SK-N-SH (cell line): Measurements from ENCODE around the gene CTCF. TPM values are rescaled to one million over a fixed set of nuclear protein-coding genes. Genes with fewer than 3 reads are reported as not detected.

ENCODE experiments used
- CTCF ChIA-PET: fragments of 300-600, 350-600 bp; formaldehyde crosslinking; extraction: SDS; loops from one replicate; lab custom pipeline; 2021; lab: Yijun Ruan, JAX
- POLR2A ChIA-PET: fragments of 350-600 bp; sonication (Branson Sonifier 250); formaldehyde crosslinking; extraction: SDS; loops from one replicate; lab custom pipeline; 2020; ENCODE audit warnings: antibody characterized with exemption, inconsistent platforms; lab: Yijun Ruan, JAX
- DNase-seq: peaks from one replicate; pipeline ENCODE4 v3.0.0; 2012
- H2AFZ ChIP-seq: fragments of 200-600 bp; sonication (generic); 2 replicates; pipeline ENCODE4 v1.8.1; 2016; ENCODE audit warnings: antibody characterized with exemption, mild to moderate bottlenecking, low read depth
- H3F3A ChIP-seq: fragments of 200-600 bp; sonication (generic); replicated peaks from 2 replicates; pipeline ENCODE3; 2016; ENCODE audit warnings: antibody characterized with exemption, mild to moderate bottlenecking; ENCODE audit not compliant: insufficient read depth
- H3K27ac ChIP-seq, 2 experiments: fragments of 200-500 bp in 1 of 2; fragments of 200-600 bp in 1 of 2; sonication (Bioruptor generic) in 1 of 2; sonication (generic), shearing (Covaris generic) in 1 of 2; 2 replicates each; pipeline versions ENCODE4 v1.5.1 to v1.6.1; 2014 to 2016; ENCODE audit warnings: low read depth in 2 of 2, inconsistent platforms in 1 of 2, low read length in 1 of 2, mild to moderate bottlenecking in 1 of 2, mixed read lengths in 1 of 2
- H3K27me3 ChIP-seq: fragments of 200-600 bp; sonication (generic), shearing (Covaris generic); 2 replicates; pipeline ENCODE4 v1.6.1; 2016; ENCODE audit warnings: mixed run types; ENCODE audit not compliant: insufficient read depth
- H3K36me3 ChIP-seq, 2 experiments: fragments of 200-500 bp in 1 of 2; fragments of 200-600 bp in 1 of 2; sonication (Bioruptor generic) in 1 of 2; sonication (generic) in 1 of 2; replicated peaks in 1 of 2; 2 replicates each; pipeline versions ENCODE3 to v1.5.1; 2014 to 2016; ENCODE audit warnings: low read length in 1 of 2, mild to moderate bottlenecking in 1 of 2; ENCODE audit not compliant: insufficient read depth in 2 of 2, control insufficient read depth in 1 of 2
- H3K4me1 ChIP-seq, 2 experiments: fragments of 200-500 bp in 1 of 2; fragments of 200-600 bp in 1 of 2; sonication (Bioruptor generic) in 1 of 2; sonication (generic), shearing (Covaris generic) in 1 of 2; 2 replicates each; pipeline versions ENCODE4 v1.5.1 to v1.6.1; 2014 to 2016; ENCODE audit warnings: low read depth in 1 of 2, low read length in 1 of 2, mixed run types in 1 of 2; ENCODE audit not compliant: insufficient read depth in 2 of 2, control insufficient read depth in 1 of 2
- H3K4me2 ChIP-seq: fragments of 200-600 bp; sonication (generic), shearing (Covaris generic); 2 replicates; pipeline ENCODE4 v1.6.1; 2017; ENCODE audit warnings: mixed run types
- H3K4me3 ChIP-seq, 2 experiments: fragments of 200-500 bp in 1 of 2; fragments of 200-600 bp in 1 of 2; sonication (Bioruptor generic) in 1 of 2; sonication (generic), shearing (Covaris generic) in 1 of 2; 2 replicates each; pipeline versions ENCODE4 v1.5.1 to v1.8.1; 2014 to 2016; ENCODE audit warnings: low read depth in 2 of 2, inconsistent platforms in 1 of 2, low read length in 1 of 2, mild to moderate bottlenecking in 1 of 2, mixed read lengths in 1 of 2, moderate library complexity in 1 of 2
- H3K79me2 ChIP-seq: fragments of 200-600 bp; sonication (generic); 2 replicates; pipeline ENCODE4 v1.8.1; 2017; ENCODE audit warnings: mild to moderate bottlenecking; ENCODE audit not compliant: insufficient read depth
- H3K9ac ChIP-seq: fragments of 200-600 bp; sonication (generic); 2 replicates; pipeline ENCODE4 v1.6.1; 2017; ENCODE audit warnings: mixed run types
- H3K9me2 ChIP-seq: fragments of 200-600 bp; sonication (generic); 2 replicates; pipeline ENCODE4 v1.6.1; 2017; ENCODE audit warnings: mixed run types
- H3K9me3 ChIP-seq: fragments of 200-600 bp; sonication (generic); 2 replicates; pipeline ENCODE4 v1.6.1; 2017; ENCODE audit warnings: mixed run types, mild to moderate bottlenecking, moderate library complexity
- H4K20me1 ChIP-seq: fragments of 200-600 bp; sonication (generic); 2 replicates; pipeline ENCODE4 v1.6.1; 2017; ENCODE audit warnings: mild to moderate bottlenecking, mixed run types; ENCODE audit not compliant: insufficient read depth
- ELF1 ChIP-seq: IDR thresholded peaks from 2 replicates; pipeline ENCODE4 v1.4.0; 2012
- EP300 ChIP-seq, 2 experiments: IDR thresholded peaks; 2 replicates each; pipeline versions ENCODE4 v1.4.0 to v1.6.1; 2012; ENCODE audit warnings: borderline replicate concordance in 1 of 2, low read depth in 1 of 2, low read length in 1 of 2
- EZH2phosphoT487 ChIP-seq: fragments of 200-600 bp; sonication (generic); IDR thresholded peaks from 2 replicates; pipeline ENCODE4 v1.6.1; 2017; ENCODE audit warnings: low read depth, mixed run types, mild to moderate bottlenecking, antibody characterized with exemption, moderate library complexity, borderline replicate concordance
- FOSL2 ChIP-seq: IDR thresholded peaks from 2 replicates; pipeline ENCODE4 v1.4.0; 2012; ENCODE audit warnings: low read depth, mild to moderate bottlenecking, moderate library complexity, borderline replicate concordance
- FOXM1 ChIP-seq: IDR thresholded peaks from 2 replicates; pipeline ENCODE4 v1.4.0; 2012; ENCODE audit warnings: low read depth, mild to moderate bottlenecking
- GABPA ChIP-seq: IDR thresholded peaks from 2 replicates; pipeline ENCODE4 v1.4.0; 2012; ENCODE audit warnings: low read depth, mild to moderate bottlenecking
- GATA2 ChIP-seq: sonication (generic); formaldehyde crosslinking; IDR thresholded peaks from 2 replicates; pipeline ENCODE4 v1.5.0; 2020; ENCODE audit warnings: mild to moderate bottlenecking, missing genetic modification reagents
- MEF2A ChIP-seq: IDR thresholded peaks from 2 replicates; pipeline ENCODE4 v1.4.0; 2012; ENCODE audit warnings: low read depth, borderline replicate concordance
- MXI1 ChIP-seq: IDR thresholded peaks from 2 replicates; pipeline ENCODE4 v1.6.1; 2012; ENCODE audit warnings: mild to moderate bottlenecking, low read depth, low read length, improper control_type of control experiment
- NFIC ChIP-seq: IDR thresholded peaks from 2 replicates; pipeline ENCODE4 v1.4.0; 2012; ENCODE audit warnings: borderline replicate concordance
- POLR2AphosphoS5 ChIP-seq: IDR thresholded peaks from 2 replicates; pipeline ENCODE4 v1.6.1; 2012; ENCODE audit warnings: low read depth, low read length
- RAD21 ChIP-seq: IDR thresholded peaks from 2 replicates; pipeline ENCODE4 v1.6.1; 2012; ENCODE audit warnings: mild to moderate bottlenecking, low read length
- RFX5 ChIP-seq: IDR thresholded peaks from 2 replicates; pipeline ENCODE4 v1.6.1; 2012; ENCODE audit warnings: mild to moderate bottlenecking, improper control_type of control experiment, low read length
- TAF1 ChIP-seq: IDR thresholded peaks from 2 replicates; pipeline ENCODE4 v1.6.1; 2012; ENCODE audit warnings: low read depth, mild to moderate bottlenecking, low read length, moderate library complexity, borderline replicate concordance
- TEAD4 ChIP-seq: IDR thresholded peaks from 2 replicates; pipeline ENCODE4 v1.4.0; 2012; ENCODE audit warnings: mild to moderate bottlenecking, borderline replicate concordance; ENCODE audit not compliant: insufficient read depth
- YY1 ChIP-seq: IDR thresholded peaks from 2 replicates; pipeline ENCODE4 v1.4.0; 2012; ENCODE audit warnings: low read depth, mild to moderate bottlenecking
- WGBS: methylation state at CpG from one replicate; pipeline ENCODE4 v1.1.6; 2017; ENCODE audit warnings: low lambda C conversion rate; 5-methylcytosine and 5-hydroxymethylcytosine counted together
- polyA plus RNA-seq, 3 experiments: library from polyadenylated mRNA; depleted of rRNA; stranded (reverse); fragments of >200 nt; gene quantifications; 2 replicates each; pipeline ENCODE4 v1.2.3, GENCODE V29; 2012
- TF ChIP-seq, protein P1 (sequence below): IDR thresholded peaks from 2 replicates; pipeline ENCODE4 v1.6.1; 2012; ENCODE audit warnings: mild to moderate bottlenecking, low read depth, low read length, moderate library complexity
- TF ChIP-seq, protein P2 (sequence below): IDR thresholded peaks from 2 replicates; pipeline ENCODE4 v1.4.0; 2012; ENCODE audit warnings: low read depth, borderline replicate concordance
- TF ChIP-seq, protein P3 (sequence below): fragments of 150-350 bp; IDR thresholded peaks from 2 replicates; pipeline ENCODE4 v1.6.1; 2017; ENCODE audit warnings: antibody characterized with exemption, low read length, low read depth, borderline replicate concordance
- TF ChIP-seq, protein P4 (sequence below): fragments of 200-600 bp; sonication (generic); IDR thresholded peaks from 2 replicates; pipeline ENCODE4 v1.6.1; 2017; ENCODE audit warnings: antibody characterized with exemption, mild to moderate bottlenecking, moderate library complexity

CTCF gene
- polyA plus RNA-seq, 1 of the 3 experiments (the other 2 are of a cell fraction), result 19.6 TPM

DNA sequence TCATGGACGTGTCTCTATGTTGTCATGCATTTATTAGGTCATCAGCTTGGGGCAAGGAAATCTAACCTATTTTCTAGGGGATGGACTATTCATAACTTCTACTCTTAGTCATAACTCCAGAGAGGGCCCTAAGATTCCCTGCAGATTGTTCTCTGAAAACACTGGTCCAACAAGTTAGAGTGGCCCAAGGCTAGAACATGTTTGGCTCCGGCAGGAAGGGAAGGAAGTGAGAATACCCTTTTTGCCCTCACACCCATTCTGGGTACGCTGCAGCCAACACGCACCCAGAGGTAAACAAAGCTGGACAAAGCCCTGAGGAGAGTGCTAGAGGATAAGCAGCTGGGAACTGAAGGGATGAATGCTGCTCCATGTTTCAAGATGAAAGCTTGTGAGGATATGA lies 114.2 kb downstream of the CTCF start:
- POLR2A ChIA-PET, result no interaction called here
- H3K9me3 ChIP-seq, result no peaks in the 10 kb centered on the region
- H3K27me3 ChIP-seq, result no peaks in the 10 kb centered on the region
- H3K9me2 ChIP-seq, result no peaks in the 10 kb centered on the region
- H3F3A ChIP-seq, result no peaks in the 10 kb centered on the region
- no peak overlapping the region for H3K4me3 ChIP-seq
- peaks cover 5 to 10% of the 10 kb centered on the region in 2 experiments for H3K36me3 ChIP-seq
- H3K4me2 ChIP-seq, result no peak overlapping the region
- no peak overlapping the region for H3K9ac ChIP-seq
- WGBS, result 95% methylated on average over 4 of the region's 4 CpGs
- H3K27ac ChIP-seq, result no peak overlapping the region
- TF ChIP-seq YY1 (no peak), EZH2phosphoT487 (no peak), FOXM1 (no peak), RFX5 (no peak), TAF1 (no peak), GABPA (no peak), EP300 (IDR thresholded peaks at IDR 0.05; ENCODE audit: borderline replicate concordance in 1 of 2, low read depth in 1 of 2, low read length in 1 of 2) (no peak), TEAD4 (no peak)
- TF ChIP-seq, all 33 proteins: peak for 0
- H2AFZ ChIP-seq, result no peak overlapping the region
- H3K4me1 ChIP-seq, result peaks cover 15 to 26% of the 10 kb centered on the region in 2 experiments; a peak in 2 of 4 replicates
- H3K79me2 ChIP-seq, result no peaks in the 10 kb centered on the region
- CTCF ChIA-PET, result interaction anchor here (1.0 to 1.3 kb wide), 3 partner anchors 8 to 155 kb away, joined by 3 to 6 read pairs (median 3); no protein-coding TSS in a partner anchor
- no peaks in the 10 kb centered on the region for H4K20me1 ChIP-seq
- no peak for DNase-seq

GRCh38 chr16:67676939-67677338 lies 114.6 kb downstream of the CTCF start:
- Histone ChIP-seq H3K9me2 (no peaks in the 10 kb centered on the region), H3K27me3 (no peaks in the 10 kb centered on the region), H3K4me1 (peaks cover 15 to 26% of the 10 kb centered on the region in 2 experiments; a peak in 2 of 4 replicates), H2AFZ (no peak overlapping the region), H4K20me1 (no peaks in the 10 kb centered on the region), H3K9me3 (no peaks in the 10 kb centered on the region), H3K36me3 (peaks cover 5 to 10% of the 10 kb centered on the region in 2 experiments), H3K4me2 (no peak overlapping the region), H3K27ac (no peak overlapping the region), H3F3A (no peaks in the 10 kb centered on the region), H3K79me2 (no peaks in the 10 kb centered on the region), H3K4me3 (no peak overlapping the region), H3K9ac (no peak overlapping the region)
- 96% methylated on average over 8 of the region's 8 CpGs for WGBS
- no peak for DNase-seq
- CTCF ChIA-PET, result interaction anchor here (1.0 to 1.3 kb wide), 3 partner anchors 9 to 156 kb away, joined by 3 to 6 read pairs (median 3); no protein-coding TSS in a partner anchor
- POLR2A ChIA-PET, result no interaction called here
- TF ChIP-seq GATA2 (CRISPR knock-in tag) (no peak), FOSL2 (no peak), RAD21 (no peak), MXI1 (no peak), TEAD4 (no peak), MEF2A (no peak), EP300 (IDR thresholded peaks at IDR 0.05; ENCODE audit: borderline replicate concordance in 1 of 2, low read depth in 1 of 2, low read length in 1 of 2) (no peak), RFX5 (no peak), ELF1 (no peak), POLR2AphosphoS5 (no peak), NFIC (no peak), FOXM1 (no peak)
- TF ChIP-seq, protein P1, sequence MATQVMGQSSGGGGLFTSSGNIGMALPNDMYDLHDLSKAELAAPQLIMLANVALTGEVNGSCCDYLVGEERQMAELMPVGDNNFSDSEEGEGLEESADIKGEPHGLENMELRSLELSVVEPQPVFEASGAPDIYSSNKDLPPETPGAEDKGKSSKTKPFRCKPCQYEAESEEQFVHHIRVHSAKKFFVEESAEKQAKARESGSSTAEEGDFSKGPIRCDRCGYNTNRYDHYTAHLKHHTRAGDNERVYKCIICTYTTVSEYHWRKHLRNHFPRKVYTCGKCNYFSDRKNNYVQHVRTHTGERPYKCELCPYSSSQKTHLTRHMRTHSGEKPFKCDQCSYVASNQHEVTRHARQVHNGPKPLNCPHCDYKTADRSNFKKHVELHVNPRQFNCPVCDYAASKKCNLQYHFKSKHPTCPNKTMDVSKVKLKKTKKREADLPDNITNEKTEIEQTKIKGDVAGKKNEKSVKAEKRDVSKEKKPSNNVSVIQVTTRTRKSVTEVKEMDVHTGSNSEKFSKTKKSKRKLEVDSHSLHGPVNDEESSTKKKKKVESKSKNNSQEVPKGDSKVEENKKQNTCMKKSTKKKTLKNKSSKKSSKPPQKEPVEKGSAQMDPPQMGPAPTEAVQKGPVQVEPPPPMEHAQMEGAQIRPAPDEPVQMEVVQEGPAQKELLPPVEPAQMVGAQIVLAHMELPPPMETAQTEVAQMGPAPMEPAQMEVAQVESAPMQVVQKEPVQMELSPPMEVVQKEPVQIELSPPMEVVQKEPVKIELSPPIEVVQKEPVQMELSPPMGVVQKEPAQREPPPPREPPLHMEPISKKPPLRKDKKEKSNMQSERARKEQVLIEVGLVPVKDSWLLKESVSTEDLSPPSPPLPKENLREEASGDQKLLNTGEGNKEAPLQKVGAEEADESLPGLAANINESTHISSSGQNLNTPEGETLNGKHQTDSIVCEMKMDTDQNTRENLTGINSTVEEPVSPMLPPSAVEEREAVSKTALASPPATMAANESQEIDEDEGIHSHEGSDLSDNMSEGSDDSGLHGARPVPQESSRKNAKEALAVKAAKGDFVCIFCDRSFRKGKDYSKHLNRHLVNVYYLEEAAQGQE, result no peak
- TF ChIP-seq, protein P2, sequence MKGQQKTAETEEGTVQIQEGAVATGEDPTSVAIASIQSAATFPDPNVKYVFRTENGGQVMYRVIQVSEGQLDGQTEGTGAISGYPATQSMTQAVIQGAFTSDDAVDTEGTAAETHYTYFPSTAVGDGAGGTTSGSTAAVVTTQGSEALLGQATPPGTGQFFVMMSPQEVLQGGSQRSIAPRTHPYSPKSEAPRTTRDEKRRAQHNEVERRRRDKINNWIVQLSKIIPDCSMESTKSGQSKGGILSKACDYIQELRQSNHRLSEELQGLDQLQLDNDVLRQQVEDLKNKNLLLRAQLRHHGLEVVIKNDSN, result no peak
- TF ChIP-seq, protein P3, sequence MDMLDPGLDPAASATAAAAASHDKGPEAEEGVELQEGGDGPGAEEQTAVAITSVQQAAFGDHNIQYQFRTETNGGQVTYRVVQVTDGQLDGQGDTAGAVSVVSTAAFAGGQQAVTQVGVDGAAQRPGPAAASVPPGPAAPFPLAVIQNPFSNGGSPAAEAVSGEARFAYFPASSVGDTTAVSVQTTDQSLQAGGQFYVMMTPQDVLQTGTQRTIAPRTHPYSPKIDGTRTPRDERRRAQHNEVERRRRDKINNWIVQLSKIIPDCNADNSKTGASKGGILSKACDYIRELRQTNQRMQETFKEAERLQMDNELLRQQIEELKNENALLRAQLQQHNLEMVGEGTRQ, result no peak
- TF ChIP-seq, protein P4, sequence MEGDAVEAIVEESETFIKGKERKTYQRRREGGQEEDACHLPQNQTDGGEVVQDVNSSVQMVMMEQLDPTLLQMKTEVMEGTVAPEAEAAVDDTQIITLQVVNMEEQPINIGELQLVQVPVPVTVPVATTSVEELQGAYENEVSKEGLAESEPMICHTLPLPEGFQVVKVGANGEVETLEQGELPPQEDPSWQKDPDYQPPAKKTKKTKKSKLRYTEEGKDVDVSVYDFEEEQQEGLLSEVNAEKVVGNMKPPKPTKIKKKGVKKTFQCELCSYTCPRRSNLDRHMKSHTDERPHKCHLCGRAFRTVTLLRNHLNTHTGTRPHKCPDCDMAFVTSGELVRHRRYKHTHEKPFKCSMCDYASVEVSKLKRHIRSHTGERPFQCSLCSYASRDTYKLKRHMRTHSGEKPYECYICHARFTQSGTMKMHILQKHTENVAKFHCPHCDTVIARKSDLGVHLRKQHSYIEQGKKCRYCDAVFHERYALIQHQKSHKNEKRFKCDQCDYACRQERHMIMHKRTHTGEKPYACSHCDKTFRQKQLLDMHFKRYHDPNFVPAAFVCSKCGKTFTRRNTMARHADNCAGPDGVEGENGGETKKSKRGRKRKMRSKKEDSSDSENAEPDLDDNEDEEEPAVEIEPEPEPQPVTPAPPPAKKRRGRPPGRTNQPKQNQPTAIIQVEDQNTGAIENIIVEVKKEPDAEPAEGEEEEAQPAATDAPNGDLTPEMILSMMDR, result no peak
